GM21515 (cell line): ENCODE measurements around the gene DCUN1D4.

Experiments
- ATAC-seq: cut with Tn5 transposase; IDR thresholded peaks from one replicate; pipeline ENCODE4 v1.9.1; 2021; ENCODE audit not compliant: unreplicated experiment

Gene DCUN1D4

DNA sequence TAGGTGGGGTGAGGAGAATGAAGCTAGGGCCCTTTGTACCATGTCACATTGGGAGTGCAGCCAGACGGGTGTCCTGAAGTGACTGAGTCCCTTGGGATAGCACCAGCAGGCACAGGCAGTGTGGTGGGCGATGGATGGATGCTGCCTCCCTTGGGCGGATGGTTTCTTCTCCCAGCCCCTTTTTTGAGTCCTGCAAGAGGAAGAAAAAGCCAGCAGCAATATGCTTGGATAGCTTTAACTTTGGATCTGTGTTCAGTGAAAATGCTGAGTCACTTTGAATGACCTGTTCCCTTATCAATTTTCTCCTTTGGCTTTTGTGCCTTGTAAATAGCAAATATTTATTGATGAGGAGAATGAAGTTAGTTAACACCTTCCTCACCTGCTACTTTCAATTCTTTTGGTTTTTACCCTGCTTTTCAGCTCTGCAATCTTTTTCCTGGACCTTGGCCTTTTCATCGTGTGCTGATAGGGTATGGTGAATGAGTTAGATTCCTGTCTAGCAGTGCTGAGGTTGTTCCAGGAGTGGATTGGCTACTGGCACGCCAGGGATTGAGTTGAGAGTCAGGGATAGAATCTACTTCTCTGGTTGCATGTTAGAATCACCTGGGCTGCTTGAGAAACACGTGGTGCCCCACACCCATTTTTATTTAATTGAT lies 10.2 kb downstream of the DCUN1D4 start:
- no peak for ATAC-seq

- ATAC-seq = no peak
Observed at GRCh38 chr4:51855270-51855669, 12.3 kb downstream of the DCUN1D4 start.

GRCh38 chr4:51855751-51856150 lies 12.8 kb downstream of the DCUN1D4 start:
- ATAC-seq = no peak

GRCh38 chr4:51858605-51859202 lies 15.8 kb downstream of the DCUN1D4 start:
- no peak for ATAC-seq

- ATAC-seq = no peak
Observed at GRCh38 chr4:51859476-51860031, 16.6 kb downstream of the DCUN1D4 start.

DNA sequence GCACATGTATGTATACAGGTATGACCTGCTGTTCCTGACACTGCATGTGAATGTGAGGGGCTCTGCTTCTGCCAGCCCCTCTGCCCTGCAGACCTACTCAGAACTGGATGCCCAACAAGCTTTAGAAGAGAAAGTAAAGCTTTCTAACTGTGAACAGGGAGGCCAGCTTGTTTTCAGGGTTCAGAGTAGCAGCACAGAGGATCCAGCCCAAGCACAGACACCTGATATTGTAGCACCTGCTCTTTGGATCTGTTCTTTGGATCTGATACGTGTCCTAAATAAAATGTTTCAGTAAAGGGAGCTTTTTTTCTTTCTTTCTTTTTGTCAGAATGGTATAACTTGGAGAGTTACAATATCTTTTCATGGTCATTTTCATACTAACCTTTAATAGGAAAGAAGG lies 19.2 kb downstream of the DCUN1D4 start:
- no peak for ATAC-seq

DNA sequence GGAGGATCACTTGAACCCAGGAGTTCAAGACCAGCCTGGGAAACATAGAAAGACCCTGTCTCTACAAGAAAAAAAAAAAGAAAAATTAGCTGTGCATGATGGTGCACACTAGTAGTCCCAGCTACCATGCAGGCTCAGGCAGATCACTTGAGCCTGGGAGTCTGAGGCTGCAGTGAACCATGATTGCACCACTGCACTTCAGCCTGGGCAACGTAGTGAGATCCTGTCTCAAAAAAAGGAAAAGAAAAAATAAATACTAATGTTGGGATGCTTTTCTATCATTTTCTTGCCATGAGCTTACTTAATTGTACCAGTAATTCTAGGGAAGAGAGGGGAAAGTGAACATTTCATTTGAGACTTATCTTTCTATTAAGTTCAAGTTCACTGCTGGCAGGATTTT lies 19.8 kb downstream of the DCUN1D4 start:
- no peak for ATAC-seq

GRCh38 chr4:51865717-51866116 lies 22.8 kb downstream of the DCUN1D4 start:
- no peak for ATAC-seq

DNA sequence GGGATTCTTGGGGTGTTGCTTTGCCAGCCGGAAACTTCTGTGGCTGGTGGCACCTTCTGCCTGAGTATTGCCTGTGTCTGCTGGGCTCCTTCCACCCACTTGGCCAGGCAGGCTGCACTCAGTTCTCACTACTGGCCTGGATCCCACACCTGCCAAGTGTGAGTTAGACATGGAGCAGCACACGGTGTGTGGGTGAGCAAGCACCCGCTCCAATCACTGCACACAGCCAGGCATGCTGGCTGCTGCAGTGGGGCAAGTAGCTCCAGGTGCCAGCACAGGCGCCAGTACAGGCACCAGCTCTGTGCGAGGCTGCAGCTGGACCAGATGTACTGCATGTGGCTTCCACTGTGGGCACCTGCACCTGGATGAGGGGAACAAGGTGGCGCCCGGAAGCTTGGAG lies 23.9 kb downstream of the DCUN1D4 start:
- ATAC-seq = no peak

DNA sequence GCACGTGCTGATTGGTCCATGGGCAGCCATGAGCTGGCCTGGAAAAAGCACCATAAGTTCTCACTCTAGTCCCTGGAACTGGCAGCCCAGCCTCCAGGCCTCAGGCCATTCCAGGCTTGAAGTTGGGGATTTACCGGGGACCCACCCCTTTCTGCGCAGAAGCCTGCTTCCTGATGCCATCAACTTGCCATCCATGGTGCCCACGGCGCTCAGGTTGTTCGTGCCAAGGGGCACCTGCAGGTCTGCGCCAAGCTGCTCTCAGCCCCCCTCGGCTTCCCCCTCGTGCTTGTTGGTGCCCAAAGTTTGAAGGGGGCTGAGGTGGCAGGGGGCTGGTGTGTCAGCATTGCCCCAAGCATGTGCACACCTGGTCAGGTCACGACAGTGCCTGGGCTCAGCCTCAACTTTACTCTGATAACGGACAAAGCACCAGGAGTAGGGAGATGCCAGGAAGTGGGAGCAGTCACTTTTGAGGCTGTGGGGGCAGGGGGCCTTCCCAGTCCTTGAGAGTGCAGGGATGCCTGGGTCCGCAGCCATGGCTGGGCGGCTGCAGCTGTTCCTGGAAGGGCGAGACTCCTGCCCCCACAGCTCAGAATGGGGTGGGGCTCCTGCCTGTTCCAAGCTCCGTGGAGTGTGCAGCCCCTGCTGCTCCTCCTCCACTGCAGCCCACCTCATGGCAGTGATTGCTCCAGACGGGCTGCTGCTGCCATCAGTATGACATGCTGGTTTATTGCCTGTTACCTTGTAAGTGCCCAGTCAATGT lies 24.9 kb downstream of the DCUN1D4 start:
- no peak for ATAC-seq

- no peak for ATAC-seq
Observed at GRCh38 chr4:51868449-51868847, 25.5 kb downstream of the DCUN1D4 start.

GRCh38 chr4:51870441-51871188 lies 27.7 kb downstream of the DCUN1D4 start:
- no peak for ATAC-seq

GRCh38 chr4:51872283-51872997 lies 29.5 kb downstream of the DCUN1D4 start:
- ATAC-seq = no peak

DNA sequence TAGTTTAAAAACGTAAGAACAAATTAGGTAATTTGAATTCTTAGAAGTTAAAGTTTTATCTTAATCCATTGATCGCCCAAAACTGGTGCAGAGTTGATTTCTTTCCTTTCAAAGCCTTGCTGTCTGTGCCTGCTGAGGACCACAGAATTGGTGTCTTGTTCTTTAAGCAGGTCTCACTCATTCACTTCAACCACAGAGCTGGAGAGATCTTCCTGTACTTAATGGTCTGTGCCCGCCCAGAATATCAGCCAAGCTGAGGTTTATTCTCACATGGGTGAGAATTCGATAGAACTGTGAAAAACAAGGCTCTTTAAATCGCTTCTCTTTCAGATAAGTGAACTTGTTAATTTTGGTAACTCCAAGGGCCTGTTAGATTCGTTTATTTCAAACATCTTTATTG lies 31.6 kb downstream of the DCUN1D4 start:
- ATAC-seq = no peak

DNA sequence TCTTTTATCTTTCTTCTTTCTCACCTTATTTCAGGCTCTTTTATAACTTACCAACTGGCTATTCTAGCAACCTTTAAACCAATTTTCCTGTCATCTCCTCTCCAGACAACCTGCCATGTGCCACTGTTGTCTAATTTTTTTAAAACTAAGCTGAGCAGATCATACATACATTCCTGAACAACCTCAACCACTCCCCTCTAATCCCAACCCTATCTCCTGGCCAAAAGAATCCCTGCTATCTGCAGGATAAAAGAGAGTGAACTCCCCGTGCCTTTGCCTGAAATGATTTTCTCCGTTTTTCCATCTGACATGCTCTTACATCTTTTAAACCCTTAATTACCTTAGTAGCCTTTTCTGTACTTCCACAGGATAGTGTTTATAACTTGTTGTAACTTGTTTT lies 35.5 kb downstream of the DCUN1D4 start:
- no peak for ATAC-seq

GRCh38 chr4:51880016-51880915 lies 37.3 kb downstream of the DCUN1D4 start:
- ATAC-seq = no peak

DNA sequence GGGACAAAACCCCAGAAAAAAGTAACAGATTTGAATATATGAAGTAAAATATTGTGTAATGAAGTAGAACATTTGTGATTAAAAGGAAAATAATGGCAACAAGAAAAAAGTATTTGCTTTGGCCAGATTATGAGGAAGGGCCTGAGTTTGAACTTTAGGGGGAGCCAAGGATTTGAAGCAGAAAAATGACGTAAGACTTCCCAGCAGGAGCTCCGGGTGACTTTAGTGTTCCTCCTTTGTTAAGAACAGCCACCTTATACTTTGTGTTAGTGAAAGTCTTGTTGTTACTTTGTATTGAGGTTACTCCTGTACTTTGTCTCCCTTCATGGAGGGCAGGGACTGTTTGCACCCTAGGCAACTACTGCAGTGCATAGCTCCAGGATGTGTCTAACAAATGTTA lies 41.1 kb downstream of the DCUN1D4 start:
- ATAC-seq = no peak

DNA sequence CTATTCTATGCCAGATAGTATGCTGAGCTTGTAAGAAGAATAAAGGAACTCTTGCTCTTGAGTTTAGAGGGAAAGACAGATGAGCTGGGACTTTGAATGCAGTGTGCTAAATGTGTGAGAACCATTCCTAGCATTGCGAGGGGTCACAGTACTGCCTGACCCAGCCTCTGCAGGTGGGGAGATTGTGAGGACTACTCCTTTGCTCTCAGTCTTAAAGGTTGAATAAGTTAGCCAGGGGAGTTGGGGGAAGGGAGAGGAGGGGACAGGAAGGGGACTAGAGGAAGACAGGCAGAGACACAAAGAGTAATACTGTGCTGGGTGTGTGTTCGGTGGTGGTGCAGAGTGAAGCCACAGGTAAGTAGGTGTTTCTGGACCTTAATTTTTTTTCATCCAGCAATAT lies 41.7 kb downstream of the DCUN1D4 start:
- no peak for ATAC-seq

DNA sequence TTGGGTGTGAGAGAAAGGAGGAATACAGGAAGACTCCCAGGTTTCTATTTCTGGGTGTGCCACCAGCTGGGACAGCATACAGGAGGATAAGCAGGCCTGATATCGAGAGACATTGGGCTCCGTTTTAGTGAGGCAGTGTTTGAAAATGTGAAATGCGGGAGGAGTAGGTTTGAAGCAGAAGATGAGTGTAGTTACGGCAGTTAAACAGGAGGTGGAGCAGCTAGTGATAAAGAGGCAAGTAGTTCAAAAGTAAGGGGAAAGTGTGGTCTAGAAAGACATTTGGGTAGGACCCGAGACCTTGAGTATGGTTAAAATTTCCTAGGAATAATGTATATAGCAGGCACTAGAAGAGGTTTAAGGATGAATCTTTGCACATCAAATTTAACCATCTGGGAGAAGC lies 42.4 kb downstream of the DCUN1D4 start:
- peak; percentile 63 for ATAC-seq

DNA sequence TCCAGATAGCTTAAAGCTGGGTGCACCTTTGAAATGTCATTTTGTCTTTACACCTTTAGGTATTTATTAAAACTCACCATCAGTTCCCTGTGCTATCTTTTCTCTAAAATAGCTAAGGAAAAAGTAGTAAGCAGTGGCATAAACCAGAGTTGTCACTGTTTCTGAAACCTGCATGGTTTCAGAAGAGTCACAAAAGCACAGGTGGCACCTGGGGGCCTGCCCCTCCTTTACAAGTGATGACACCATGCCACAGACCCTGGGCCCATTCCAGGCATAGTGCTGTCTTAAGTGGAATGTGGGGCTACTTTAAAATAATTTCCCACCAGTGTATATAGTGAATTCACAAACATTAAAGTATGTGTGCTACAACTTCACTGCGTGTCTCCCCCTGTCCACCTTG lies 47.8 kb downstream of the DCUN1D4 start:
- no peak for ATAC-seq
